Muscle of leg (tissue), 16 donors: ENCODE measurements around the gene LRRC74A. TPM values are rescaled to one million over a fixed set of nuclear protein-coding genes. Genes with fewer than 3 reads are reported as not detected.

Source experiments
- DNase-seq: peaks from one replicate; pipeline ENCODE4 v3.0.0; 2013
- H3K27ac ChIP-seq: one replicate; pipeline ENCODE4 v1.5.1; 2013; ENCODE audit warnings: mild to moderate bottlenecking, low read length, control low read depth
- H3K27me3 ChIP-seq: one replicate; pipeline ENCODE4 v1.6.1; 2013; ENCODE audit warnings: low read length; ENCODE audit not compliant: control insufficient read depth, insufficient read depth
- H3K36me3 ChIP-seq: one replicate; pipeline ENCODE4 v1.6.1; 2013; ENCODE audit warnings: low read length; ENCODE audit not compliant: control insufficient read depth, insufficient read depth
- H3K4me1 ChIP-seq: one replicate; pipeline ENCODE4 v1.6.1; 2013; ENCODE audit warnings: low read length; ENCODE audit not compliant: control insufficient read depth, insufficient read depth
- H3K4me3 ChIP-seq: one replicate; pipeline ENCODE4 v1.5.1; 2013; ENCODE audit warnings: low read length, control low read depth
- H3K9me3 ChIP-seq: replicated peaks from 2 replicates; pipeline ENCODE4 v1.6.1; 2013; ENCODE audit warnings: low read depth, low read length; ENCODE audit not compliant: control insufficient read depth
- WGBS: methylation state at CpG from one replicate; pipeline ENCODE4 v1.1.5; 2013; ENCODE audit warnings: missing lambda C conversion rate; ENCODE audit not compliant: insufficient coverage; 5-methylcytosine and 5-hydroxymethylcytosine counted together
- long read RNA-seq, 11 donors: transcript quantifications; one replicate each; lab custom pipeline, GENCODE V29; 2026
- polyA plus RNA-seq, 8 donors: library from polyadenylated mRNA; unstranded; fragments of 120-200 nt; gene quantifications; one replicate each; pipeline versions ENCODE4 v1.2.1 to v1.2.3, GENCODE V29; 2013; ENCODE audit warnings: inconsistent platforms in 1 of 8, low replicate concordance in 1 of 8; ENCODE audit not compliant: insufficient read length in 8 of 8, insufficient read depth in 1 of 8
- total RNA-seq: library from RNA; stranded (reverse); fragments of 120-200 nt; gene quantifications from one replicate; pipeline ENCODE4 v1.2.4, GENCODE V29; 2013

The LRRC74A gene
- not detected for total RNA-seq
- under 1 TPM in 3 of 8 donors, not detected in 5; 0.07 to 0.19 (median 0.16) TPM for polyA plus RNA-seq
- long read RNA-seq, donor 1: 0 reads
- long read RNA-seq, donor 2: 0 reads
- long read RNA-seq, donor 3: 0 reads
- long read RNA-seq, donor 4: 0 reads
- long read RNA-seq, donor 5: 0 reads
- long read RNA-seq, donor 6: 0 reads
- long read RNA-seq, donor 7: 0 reads
- long read RNA-seq, donor 8: 0 reads
- long read RNA-seq, donor 9: 0 reads
- long read RNA-seq, donor 10, partial matches to known transcripts: 22 of 22 reads
- long read RNA-seq, donor 10, other reads (novel, unspliced or antisense): 0 of 22 reads
- long read RNA-seq, donor 11: 0 reads

GRCh38 chr14:76826122-76826521 lies at the start of gene LRRC74A:
TSS of gene LRRC74A (plus strand) at chr14:76826408. CDS start at chr14:76826698, 290 bp downstream.
- no peak for DNase-seq
- H3K36me3 ChIP-seq: no peaks in the 10 kb centered on the region
- no peaks in the 10 kb centered on the region for H3K9me3 ChIP-seq
- H3K27me3 ChIP-seq: no peaks in the 10 kb centered on the region
- peaks cover 41% of the 10 kb centered on the region for H3K4me1 ChIP-seq
- no peak within 1 kb of the TSS for H3K27ac ChIP-seq
- no peak within 1 kb of the TSS for H3K4me3 ChIP-seq
- WGBS: 100% methylated on average over 1 of the region's 2 CpGs

DNA sequence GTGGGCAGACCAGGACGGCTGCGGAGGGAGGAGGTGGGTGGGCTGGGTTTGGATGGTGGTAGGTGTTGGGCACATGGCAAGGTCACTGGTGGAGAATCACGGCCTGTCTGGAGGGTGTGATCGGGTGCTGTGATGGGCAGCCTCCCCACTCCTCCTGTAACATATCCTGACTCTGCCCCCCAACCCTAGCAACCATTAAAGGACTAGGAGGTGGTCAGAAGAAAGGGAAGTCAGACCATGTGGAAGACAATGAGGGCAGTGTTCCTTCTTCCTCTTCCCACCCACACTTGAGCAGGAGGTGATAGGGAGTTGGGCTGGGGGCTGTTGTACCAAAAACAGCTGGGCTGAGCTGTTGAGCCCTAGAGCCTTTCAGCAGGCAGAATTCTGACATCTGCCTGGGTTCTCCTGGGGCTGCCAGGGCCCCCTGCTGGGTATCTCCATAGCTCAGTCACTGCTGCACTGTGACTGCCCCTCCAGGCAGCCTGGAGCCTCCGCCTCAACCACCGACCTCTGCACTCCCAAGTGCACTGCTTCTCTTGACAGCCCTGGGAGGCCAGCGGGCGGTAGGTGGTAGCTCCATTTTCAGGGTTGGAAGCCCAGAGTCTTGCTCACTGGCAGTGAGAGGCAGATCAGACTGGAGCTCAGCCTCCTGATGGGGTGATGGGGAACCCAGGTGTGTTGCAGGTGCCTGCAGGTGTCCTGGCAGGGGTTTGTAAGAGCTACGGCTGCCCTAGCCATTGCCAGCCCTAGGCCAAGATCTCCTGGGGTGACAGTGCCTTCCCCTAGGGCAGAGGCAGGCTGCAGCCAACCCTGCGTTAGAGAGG lies 49.6 kb upstream of the LRRC74A start:
- DNase-seq: no peak
- Histone ChIP-seq H3K9me3 (no peaks in the 10 kb centered on the region), H3K27me3 (no peaks in the 10 kb centered on the region), H3K36me3 (peaks cover 78% of the 10 kb centered on the region), H3K27ac (no peak overlapping the region), H3K4me1 (peaks cover 43% of the 10 kb centered on the region), H3K4me3 (no peak overlapping the region)
- 79% methylated on average over 3 of the region's 10 CpGs for WGBS

GRCh38 chr14:76777721-76778120 lies 48.5 kb upstream of the LRRC74A start:
- H3K36me3 ChIP-seq: peaks cover 83% of the 10 kb centered on the region
- H3K4me1 ChIP-seq: peaks cover 47% of the 10 kb centered on the region
- no peak overlapping the region for H3K27ac ChIP-seq
- DNase-seq: no peak
- 57% methylated on average over 1 of the region's 9 CpGs for WGBS
- no peaks in the 10 kb centered on the region for H3K9me3 ChIP-seq
- H3K4me3 ChIP-seq: no peak overlapping the region
- H3K27me3 ChIP-seq: no peaks in the 10 kb centered on the region

DNA sequence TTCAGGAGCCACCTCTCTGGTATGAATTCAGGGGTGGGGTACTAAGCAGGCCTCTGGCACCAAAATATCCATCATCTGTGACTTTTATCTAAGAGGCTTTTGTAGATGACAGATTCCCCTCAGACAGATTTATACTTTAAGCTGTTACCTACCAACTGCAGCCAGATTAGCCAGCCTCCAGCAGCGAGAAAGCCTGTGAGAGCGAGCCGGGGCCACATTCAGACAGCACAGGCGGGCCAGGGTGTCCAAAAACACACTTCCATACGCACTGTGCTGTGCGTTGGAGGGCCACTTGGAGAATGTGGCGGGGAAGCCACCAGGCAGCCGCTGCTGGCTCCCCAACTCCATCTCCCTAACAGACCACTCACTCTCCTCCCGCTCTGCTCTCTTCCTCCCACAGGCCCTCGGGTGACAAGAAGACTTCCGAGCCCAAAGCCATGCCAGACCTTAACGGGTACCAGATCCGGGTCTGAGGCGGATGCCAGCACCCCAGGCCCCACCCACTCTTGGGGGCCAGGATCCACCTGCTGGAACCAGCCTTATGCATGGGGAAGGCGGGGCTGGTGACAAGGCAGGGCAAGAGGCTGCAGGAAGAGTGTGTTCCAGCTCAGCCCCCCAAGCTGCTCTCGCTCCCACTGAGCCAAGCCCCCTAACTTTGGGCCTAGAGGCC lies 47.5 kb upstream of the LRRC74A start:
- no peak overlapping the region for H3K4me3 ChIP-seq
- no peak overlapping the region for H3K27ac ChIP-seq
- DNase-seq: no peak
- 85% methylated on average over 10 of the region's 16 CpGs for WGBS
- H3K4me1 ChIP-seq: peaks cover 43% of the 10 kb centered on the region
- no peaks in the 10 kb centered on the region for H3K27me3 ChIP-seq
- peaks cover 92% of the 10 kb centered on the region for H3K36me3 ChIP-seq
- no peaks in the 10 kb centered on the region for H3K9me3 ChIP-seq

DNA sequence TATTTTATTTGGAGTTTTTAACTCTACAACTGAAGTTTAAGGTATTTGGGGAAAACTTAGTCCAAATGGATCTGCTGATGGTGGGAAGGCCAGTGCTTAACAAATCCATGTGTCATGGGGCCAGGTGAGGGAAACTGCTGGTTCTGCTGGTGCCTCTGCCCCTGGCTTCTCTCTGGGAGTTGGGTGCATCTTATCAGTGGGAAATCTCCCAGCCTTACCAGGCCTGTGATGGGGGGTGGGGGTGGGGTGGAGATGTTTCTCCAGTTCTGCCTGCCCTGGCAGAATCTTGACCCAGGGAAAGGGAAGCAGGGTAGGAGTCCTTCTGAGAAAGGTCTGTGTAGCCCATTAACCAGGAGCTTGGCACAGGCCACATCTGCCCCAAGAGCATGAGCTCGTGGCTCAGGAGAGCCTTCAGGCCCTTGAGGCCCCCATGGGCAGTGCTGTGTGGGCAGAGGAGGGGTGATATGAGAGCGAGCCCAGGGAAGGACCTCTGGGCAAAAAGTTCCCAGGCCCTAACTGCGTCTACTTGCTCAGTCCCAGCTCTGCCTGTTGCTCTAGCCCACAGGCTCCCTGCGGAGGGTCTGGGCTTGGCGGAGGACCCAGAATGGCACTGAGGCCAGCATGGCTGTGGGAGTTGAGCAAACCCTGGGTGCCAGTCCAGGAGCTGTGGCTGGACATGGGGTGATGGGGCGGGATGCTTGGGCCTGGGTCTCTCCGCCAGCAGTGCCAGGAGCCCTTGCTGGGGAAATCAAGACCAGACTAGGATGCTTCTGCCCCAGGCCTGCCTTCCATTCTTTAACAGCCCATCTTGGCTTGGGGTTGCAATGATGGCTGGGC lies 46.8 kb upstream of the LRRC74A start:
- WGBS: 87% methylated on average over 7 of the region's 7 CpGs
- no peak overlapping the region for H3K27ac ChIP-seq
- DNase-seq: no peak
- peaks cover 39% of the 10 kb centered on the region for H3K4me1 ChIP-seq
- no peaks in the 10 kb centered on the region for H3K9me3 ChIP-seq
- no peaks in the 10 kb centered on the region for H3K27me3 ChIP-seq
- H3K4me3 ChIP-seq: no peak overlapping the region
- peaks cover 92% of the 10 kb centered on the region for H3K36me3 ChIP-seq

DNA sequence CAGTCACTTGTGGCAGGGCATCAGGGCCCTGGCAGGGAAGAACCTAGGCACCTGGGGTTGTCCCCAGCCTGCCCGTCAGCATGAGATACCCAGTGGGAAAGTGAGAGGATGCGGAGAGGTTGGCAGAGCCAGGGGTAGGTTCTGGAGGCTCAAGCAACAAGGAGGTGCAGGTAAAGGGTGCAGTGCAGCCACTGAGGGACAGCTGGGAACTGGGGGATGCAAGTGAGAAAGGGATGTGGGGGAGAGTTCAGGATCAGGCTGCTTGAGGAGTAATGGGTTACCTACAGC lies 46.2 kb upstream of the LRRC74A start:
- peaks cover 91% of the 10 kb centered on the region for H3K36me3 ChIP-seq
- H3K27ac ChIP-seq: no peak overlapping the region
- peaks cover 43% of the 10 kb centered on the region for H3K4me1 ChIP-seq

GRCh38 chr14:76780360-76780759 lies 45.8 kb upstream of the LRRC74A start:
- Histone ChIP-seq H3K4me1 (peaks cover 43% of the 10 kb centered on the region), H3K36me3 (peaks cover 89% of the 10 kb centered on the region)
- WGBS: 41% methylated on average over 4 of the region's 5 CpGs

More for the DNA sequence above, 46.2 kb upstream of the LRRC74A start:
- 92% methylated on average over 2 of the region's 2 CpGs for WGBS
- Histone ChIP-seq H3K4me3 (no peak overlapping the region), H3K27me3 (no peaks in the 10 kb centered on the region), H3K9me3 (no peaks in the 10 kb centered on the region)
- DNase-seq: no peak

GRCh38 chr14:76780875-76781647 lies 45.1 kb upstream of the LRRC74A start:
- Histone ChIP-seq H3K4me3 (no peak overlapping the region), H3K27me3 (no peaks in the 10 kb centered on the region), H3K4me1 (peaks cover 43% of the 10 kb centered on the region), H3K9me3 (no peaks in the 10 kb centered on the region), H3K27ac (no peak overlapping the region), H3K36me3 (peaks cover 87% of the 10 kb centered on the region)
- 66% methylated on average over 6 of the region's 11 CpGs for WGBS
- DNase-seq: no peak

More at GRCh38 chr14:76780360-76780759, 45.8 kb upstream of the LRRC74A start:
- Histone ChIP-seq H3K9me3 (no peaks in the 10 kb centered on the region), H3K27ac (no peak overlapping the region), H3K27me3 (no peaks in the 10 kb centered on the region), H3K4me3 (no peak overlapping the region)
- DNase-seq: no peak

- Histone ChIP-seq H3K4me1 (peaks cover 39% of the 10 kb centered on the region), H3K9me3 (no peaks in the 10 kb centered on the region), H3K27ac (no peak overlapping the region), H3K4me3 (no peak overlapping the region), H3K36me3 (peaks cover 87% of the 10 kb centered on the region), H3K27me3 (no peaks in the 10 kb centered on the region)
- DNase-seq: no peak
- WGBS: no CpG with 5 or more reads among the region's 2 CpGs
Observed at GRCh38 chr14:76781648-76782051, 44.6 kb upstream of the LRRC74A start.
